Measurements from ENCODE around the gene NOX3.
"Not testable (repeated sequence)": the region's sequence is repeated elsewhere in the genome, so short reads cannot be mapped to it uniquely, and the experiment has no call there.

NOX3 gene

GRCh38 chr6:155481215-155481614, 25.6 kb upstream of the NOX3 start:
- DNase-seq (ENCODE audit: low read depth in 1 of 2, low spot score in 1 of 2), result no peak
- Histone ChIP-seq H3K27ac (replicated peaks) (no peak overlapping the region), H3K27me3 (ENCODE audit: insufficient read depth, poor library complexity, severe bottlenecking) (no peaks in the 10 kb centered on the region), H3K4me3 (replicated peaks; ENCODE audit: insufficient read depth, low read length) (no peak overlapping the region)
- TF ChIP-seq POLR2AphosphoS5 (IDR thresholded peaks at IDR 0.05; ENCODE audit: low read depth), result no peak
- no peak for TF ChIP-seq GABPA (IDR thresholded peaks at IDR 0.05; ENCODE audit: low read depth)
- TF ChIP-seq REST (IDR thresholded peaks at IDR 0.05; ENCODE audit: insufficient replicate concordance, low read depth), result no peak
- no peak for TF ChIP-seq SPI1 (IDR thresholded peaks at IDR 0.05; ENCODE audit: borderline replicate concordance, low read depth)
- no peak for TF ChIP-seq CTCF (IDR thresholded peaks at IDR 0.05; ENCODE audit: insufficient read depth, low read length)

- Histone ChIP-seq H3K4me3 (replicated peaks; ENCODE audit: insufficient read depth, low read length) (no peak overlapping the region), H3K27me3 (ENCODE audit: insufficient read depth, poor library complexity, severe bottlenecking) (no peaks in the 10 kb centered on the region), H3K27ac (replicated peaks) (no peak overlapping the region)
- no peak for DNase-seq (ENCODE audit: low read depth in 1 of 2, low spot score in 1 of 2)
- no peak for TF ChIP-seq GABPA (IDR thresholded peaks at IDR 0.05; ENCODE audit: low read depth)
Measured at GRCh38 chr6:155473741-155474140, 18.1 kb upstream of the NOX3 start.

GRCh38 chr6:155472886-155473285, 17.2 kb upstream of the NOX3 start:
- no peak overlapping the region for H3K27ac ChIP-seq (replicated peaks)
- H3K4me3 ChIP-seq (replicated peaks; ENCODE audit: insufficient read depth, low read length), result no peak overlapping the region
- DNase-seq (ENCODE audit: low read depth in 1 of 2, low spot score in 1 of 2), result no peak
- TF ChIP-seq GABPA (IDR thresholded peaks at IDR 0.05; ENCODE audit: low read depth) (no peak), CTCF (IDR thresholded peaks at IDR 0.05; ENCODE audit: insufficient read depth, low read length) (no peak), SPI1 (IDR thresholded peaks at IDR 0.05; ENCODE audit: borderline replicate concordance, low read depth) (no peak), POLR2AphosphoS5 (IDR thresholded peaks at IDR 0.05; ENCODE audit: low read depth) (no peak), REST (IDR thresholded peaks at IDR 0.05; ENCODE audit: insufficient replicate concordance, low read depth) (no peak)
- no peaks in the 10 kb centered on the region for H3K27me3 ChIP-seq (ENCODE audit: insufficient read depth, poor library complexity, severe bottlenecking)

GRCh38 chr6:155470979-155471616, 15.5 kb upstream of the NOX3 start:
- H3K4me3 ChIP-seq (replicated peaks; ENCODE audit: insufficient read depth, low read length); DNase-seq (ENCODE audit: low read depth in 1 of 2, low spot score in 1 of 2); H3K27ac ChIP-seq (replicated peaks): not testable (repeated sequence)

GRCh38 chr6:155468543-155468942, 12.9 kb upstream of the NOX3 start:
- not testable (repeated sequence) for H3K4me3 ChIP-seq (replicated peaks; ENCODE audit: insufficient read depth, low read length); DNase-seq (ENCODE audit: low read depth in 1 of 2, low spot score in 1 of 2); H3K27me3 ChIP-seq (ENCODE audit: insufficient read depth, poor library complexity, severe bottlenecking); H3K27ac ChIP-seq (replicated peaks)

More at GRCh38 chr6:155470979-155471616, 15.5 kb upstream of the NOX3 start:
- H3K27me3 ChIP-seq (ENCODE audit: insufficient read depth, poor library complexity, severe bottlenecking), result not testable (repeated sequence)
